Uterus (tissue), 2 donors: ENCODE data around the gene PLEKHN1.

Experiments used
- POLR2A ChIP-seq, 2 donors: fragments of 450-650 bp; IDR thresholded peaks; one replicate each; pipeline ENCODE4 v1.6.1; 2016; ENCODE audit warnings: antibody characterized with exemption in 2 of 2, mild to moderate bottlenecking in 1 of 2, moderate library complexity in 1 of 2
- TF ChIP-seq, protein P1 (sequence below), 4 experiments: fragments of 200-600 bp in 2 of 4; fragments of 450-650 bp in 2 of 4; sonication (generic) in 2 of 4; IDR thresholded peaks; one replicate each; pipeline ENCODE4 v1.5.1; 2016 to 2019; ENCODE audit warnings: antibody characterized with exemption in 4 of 4, mild to moderate bottlenecking in 2 of 4, moderate library complexity in 1 of 4

DNA sequence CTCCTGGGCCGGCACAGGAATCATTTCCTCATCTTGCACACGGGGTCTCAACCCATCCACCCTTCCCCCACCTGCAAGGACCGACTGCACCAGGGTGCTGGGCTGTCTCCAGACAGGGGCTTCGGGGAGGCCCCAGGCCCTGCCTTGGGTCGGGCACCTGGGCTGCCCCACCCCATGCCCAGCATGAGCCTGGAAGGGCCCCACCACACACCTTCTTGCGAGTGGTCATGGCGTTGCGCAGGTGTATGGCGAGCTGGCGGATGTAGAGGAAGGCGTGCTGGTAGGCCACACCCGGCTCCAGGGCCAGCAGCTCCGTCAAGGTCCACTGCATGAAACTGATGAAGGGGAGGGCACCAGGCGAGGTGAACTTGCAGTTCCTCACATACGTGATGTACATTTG is 14.1 kb upstream of the PLEKHN1 start:
- TF ChIP-seq, protein P1, sequence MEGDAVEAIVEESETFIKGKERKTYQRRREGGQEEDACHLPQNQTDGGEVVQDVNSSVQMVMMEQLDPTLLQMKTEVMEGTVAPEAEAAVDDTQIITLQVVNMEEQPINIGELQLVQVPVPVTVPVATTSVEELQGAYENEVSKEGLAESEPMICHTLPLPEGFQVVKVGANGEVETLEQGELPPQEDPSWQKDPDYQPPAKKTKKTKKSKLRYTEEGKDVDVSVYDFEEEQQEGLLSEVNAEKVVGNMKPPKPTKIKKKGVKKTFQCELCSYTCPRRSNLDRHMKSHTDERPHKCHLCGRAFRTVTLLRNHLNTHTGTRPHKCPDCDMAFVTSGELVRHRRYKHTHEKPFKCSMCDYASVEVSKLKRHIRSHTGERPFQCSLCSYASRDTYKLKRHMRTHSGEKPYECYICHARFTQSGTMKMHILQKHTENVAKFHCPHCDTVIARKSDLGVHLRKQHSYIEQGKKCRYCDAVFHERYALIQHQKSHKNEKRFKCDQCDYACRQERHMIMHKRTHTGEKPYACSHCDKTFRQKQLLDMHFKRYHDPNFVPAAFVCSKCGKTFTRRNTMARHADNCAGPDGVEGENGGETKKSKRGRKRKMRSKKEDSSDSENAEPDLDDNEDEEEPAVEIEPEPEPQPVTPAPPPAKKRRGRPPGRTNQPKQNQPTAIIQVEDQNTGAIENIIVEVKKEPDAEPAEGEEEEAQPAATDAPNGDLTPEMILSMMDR (IDR thresholded peaks at IDR 0.05): no peak
- no peak for TF ChIP-seq POLR2A (IDR thresholded peaks at IDR 0.05)
